ENCODE results near the gene CNIH1.
A peak's percentile ranks its signal among the peaks of the same experiment; 100 is the strongest.
"Not testable (repeated sequence)": the region's sequence is repeated elsewhere in the genome, so short reads cannot be mapped to it uniquely, and the experiment has no call there.

Gene CNIH1

DNA sequence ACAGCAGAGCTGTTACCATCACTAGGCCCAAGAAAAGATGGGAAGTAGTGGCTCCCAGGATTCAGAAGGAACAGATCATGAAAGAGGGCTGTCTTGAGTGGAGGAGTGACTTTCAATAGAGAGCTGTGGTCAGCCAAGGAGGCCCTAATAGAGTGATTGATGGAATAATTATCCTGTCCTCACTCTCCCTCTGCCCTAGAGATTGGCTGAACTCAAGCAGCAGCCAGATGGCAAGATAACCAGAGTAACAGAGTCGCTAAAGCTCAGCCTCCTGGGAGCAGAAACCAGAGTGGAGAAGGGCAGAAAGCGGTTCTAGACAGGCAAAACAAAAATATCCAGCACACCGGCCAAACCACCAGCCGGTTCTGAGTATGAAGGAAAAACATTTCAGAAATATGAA is 24.5 kb upstream of the CNIH1 start:
- DNase-seq = no peak

DNA sequence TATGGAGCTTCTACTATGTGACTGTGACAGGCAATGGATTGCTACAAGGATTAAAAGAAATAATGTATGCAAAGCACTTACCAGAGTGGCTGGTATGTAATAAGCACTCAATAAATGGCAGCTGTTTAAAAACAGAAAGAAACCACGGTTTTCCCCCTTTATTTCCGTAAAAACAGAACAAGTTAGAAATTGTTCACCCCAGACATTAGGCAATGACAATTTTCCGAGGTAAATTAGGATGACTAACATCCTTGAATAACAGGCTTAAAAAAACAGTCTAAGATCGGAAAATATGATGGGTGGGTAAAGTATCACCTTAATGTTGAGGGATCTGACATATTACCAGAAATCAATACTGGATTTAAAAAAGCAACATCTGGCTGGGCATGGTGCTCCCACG is 20.9 kb upstream of the CNIH1 start:
- no peak for DNase-seq

DNA sequence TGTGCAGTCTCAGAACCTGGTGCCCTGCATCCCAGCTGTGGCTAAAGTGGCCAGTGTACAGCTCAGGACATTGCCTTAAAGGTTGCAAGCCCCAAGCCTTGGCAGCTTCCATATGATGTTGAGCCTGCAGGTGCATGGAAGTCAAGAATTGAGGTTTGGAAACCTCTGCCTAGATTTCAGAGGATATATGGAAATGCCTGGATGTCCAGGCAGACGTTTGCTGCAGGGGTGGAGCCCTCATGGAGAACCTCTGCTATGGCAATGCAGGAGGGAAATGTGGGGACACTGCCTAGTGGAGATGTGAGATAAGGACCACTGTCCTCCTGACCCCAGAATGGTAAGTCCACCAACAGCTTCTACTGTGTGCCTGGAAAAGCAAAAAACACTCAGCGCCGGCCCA is 17.9 kb upstream of the CNIH1 start:
- DNase-seq = no peak

DNA sequence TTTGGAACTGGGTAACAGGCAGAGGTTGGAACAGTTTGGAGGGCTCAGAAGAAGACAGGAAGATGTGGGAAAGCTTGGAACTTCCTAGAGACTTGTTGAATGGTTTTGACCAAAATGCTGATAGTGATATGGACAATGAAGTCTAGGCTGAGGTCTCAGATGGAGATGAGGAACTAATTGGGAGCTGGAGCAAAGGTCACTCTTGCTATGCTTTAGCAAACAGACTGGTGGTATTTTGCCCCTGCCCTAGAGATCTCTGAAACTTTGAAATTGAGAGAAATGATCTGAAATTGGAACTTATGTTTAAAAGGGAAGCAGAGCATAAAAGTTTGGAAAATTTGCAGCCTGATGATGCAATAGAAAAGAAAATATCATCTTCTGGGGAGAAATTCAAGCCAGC is 17.4 kb upstream of the CNIH1 start:
- DNase-seq = not testable (repeated sequence)

DNA sequence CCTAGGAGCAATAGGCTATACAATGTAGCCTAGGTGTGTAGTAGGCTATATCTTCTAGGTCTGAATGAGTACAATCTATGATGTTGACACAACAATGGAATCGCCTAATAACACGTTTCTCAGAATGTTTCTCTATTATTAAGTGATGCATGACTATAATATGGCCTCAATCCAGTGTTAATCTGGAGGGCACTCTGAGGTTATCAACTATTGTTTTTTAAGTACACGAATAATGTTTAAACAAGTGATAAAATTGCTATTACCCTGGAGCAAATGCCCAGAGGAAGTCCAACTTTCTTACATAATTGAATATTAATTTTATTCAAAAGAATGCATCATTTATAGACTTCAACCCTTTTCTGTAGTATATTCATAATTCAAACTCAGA is 16.4 kb upstream of the CNIH1 start:
- no peak for DNase-seq

DNA sequence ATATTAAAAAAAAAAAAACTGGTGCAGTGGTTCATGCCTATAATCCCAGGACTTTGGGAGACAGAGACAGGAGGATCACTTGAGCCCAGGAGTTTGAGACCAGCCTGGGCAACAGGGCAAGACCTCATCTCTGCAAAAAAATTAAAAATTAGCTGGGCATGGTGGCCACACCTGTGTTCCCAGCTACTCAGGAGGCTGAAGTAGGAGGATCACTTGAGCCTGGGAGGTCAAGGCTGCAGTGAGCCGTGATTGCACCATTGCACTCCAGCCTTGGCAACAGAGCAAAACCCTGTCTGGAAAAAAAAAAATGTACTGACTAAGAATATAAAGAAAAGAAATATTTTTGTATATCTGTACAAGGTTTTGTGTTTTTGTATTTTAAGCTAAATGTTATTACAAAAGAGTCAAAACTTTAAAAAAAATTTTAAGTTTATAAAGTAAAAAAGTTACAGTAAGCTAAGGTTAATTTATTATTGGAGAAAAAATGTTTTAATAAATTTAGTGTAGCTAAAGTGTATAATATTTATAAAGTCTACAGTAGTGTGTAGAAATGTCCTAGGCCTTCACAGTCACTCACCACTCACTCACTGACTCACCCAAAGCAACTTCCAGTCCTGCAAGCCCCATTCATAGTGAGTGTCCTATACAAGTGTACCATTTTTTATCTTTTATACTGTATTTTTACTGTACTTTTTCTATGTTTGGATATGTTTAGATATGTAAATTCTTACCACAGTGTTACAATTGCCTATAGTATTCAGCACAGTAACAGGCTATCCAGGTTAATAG is 15.8 kb upstream of the CNIH1 start:
- DNase-seq = not testable (repeated sequence)

DNA sequence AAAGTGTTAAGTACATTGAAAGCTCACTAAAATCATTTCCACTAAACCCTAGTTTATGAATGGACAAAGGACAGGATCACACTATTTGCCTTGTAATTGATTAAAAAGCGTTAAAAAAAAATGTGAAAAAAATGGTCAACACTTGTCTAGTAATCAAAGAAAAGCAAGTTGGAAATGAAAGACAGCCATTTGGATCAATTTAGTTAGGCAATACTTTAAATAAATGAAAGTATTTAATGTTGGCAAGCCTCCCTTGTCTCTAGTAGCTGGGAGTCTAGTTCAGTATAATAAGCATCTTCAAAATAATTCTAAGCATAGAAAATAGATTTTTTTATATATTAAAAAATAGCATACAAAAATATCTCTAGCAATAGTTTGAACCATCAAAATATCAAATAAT is 14.2 kb upstream of the CNIH1 start:
- DNase-seq = no peak

DNA sequence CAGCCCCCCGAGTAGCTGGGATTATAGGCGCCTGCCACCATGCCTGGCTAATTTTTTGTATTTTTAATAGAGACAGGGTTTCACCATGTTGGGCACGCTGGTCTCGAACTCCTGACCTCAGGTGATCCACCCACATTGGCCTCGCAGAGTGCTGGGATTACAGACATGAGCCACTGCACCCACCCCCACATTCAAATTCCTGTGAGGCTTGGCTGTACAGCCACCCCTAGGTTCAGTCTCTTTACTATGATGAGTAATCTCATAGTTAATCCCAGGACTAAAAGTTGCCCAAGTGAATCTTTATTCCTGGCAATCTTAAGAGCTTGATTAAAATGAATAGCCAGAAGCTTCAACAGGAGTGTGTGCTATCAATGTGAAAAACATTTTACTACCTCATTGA is 12.8 kb upstream of the CNIH1 start:
- DNase-seq = not testable (repeated sequence)

DNA sequence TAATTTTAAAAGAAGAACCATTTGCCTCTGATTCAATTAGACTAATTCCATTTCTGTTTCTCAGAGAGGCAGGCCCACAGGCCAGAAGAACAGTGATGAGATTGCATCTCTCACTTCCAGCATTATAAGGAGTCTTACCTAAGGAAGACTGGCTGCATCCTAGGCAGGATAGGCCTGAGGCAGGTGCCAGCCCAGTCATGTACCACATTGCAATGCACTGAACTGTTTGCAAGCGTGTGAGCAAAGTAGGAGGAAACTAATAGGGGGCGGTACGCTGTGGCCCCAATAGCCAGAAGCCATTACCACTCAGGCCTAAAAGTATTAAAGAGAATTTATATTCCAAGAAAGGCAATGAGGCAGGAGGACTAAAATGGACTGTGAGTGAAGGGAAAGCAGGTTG is 12.1 kb upstream of the CNIH1 start:
- no peak for DNase-seq

DNA sequence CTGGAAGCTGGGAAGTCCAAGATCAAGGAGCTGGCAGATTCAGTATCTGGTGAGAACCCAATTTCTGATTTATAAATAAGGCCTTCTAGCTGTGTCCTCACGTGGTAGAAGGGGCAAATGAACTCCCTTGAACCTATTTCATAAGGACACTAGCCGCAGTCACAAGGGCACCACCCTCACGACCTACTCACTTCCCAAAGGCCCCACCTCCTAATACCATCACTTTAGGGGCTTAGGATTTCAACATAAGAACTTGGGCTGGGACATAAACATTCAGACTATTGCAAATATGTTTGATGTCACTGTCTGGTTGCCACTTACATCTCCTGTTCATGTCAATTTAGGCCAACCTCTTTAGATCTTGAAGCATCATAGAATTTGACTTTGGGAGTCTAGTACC is 10.8 kb upstream of the CNIH1 start:
- DNase-seq = no peak

DNA sequence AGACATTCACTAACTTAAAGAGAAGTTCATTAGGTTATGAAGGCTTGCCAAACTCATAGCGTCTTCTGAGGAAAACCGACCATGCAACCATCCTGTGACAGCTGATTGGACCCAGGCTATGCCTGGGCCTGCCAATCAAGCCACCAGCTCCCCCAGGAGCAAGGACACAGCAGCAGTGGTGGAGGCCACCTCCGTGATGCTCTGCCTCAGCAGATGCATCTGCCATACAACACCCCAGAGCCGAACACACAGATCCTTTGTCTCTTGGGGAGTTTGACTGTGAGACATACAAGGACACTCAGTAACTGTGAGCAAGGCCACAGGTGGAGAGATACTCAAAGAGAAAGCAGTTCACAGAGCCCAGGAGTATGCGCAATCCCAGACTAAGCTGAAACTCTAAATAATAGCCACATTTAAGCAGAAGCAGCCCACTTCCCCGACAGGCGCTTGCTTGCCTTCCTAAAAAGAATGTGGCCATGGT is 10.0 kb upstream of the CNIH1 start:
- no peak for DNase-seq

DNA sequence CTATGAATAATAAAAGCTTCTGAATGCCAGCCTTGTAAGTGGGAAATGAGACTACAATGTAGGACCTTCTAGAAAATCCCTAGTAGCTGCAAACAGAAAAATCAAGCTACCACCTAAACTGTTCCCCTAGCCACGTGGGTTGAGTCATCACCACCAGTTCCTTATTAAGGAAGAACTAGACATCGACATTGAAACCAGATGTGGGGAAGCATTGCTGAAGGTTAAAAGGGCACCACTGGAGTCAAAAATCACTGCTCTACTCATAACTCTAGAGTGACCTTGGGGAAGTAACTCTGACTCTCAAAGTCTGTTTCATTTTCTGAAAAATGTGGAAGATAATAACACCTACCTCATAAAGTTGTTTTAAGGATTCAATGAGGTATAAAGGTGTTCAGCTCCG is 9.4 kb upstream of the CNIH1 start:
- DNase-seq = no peak

DNA sequence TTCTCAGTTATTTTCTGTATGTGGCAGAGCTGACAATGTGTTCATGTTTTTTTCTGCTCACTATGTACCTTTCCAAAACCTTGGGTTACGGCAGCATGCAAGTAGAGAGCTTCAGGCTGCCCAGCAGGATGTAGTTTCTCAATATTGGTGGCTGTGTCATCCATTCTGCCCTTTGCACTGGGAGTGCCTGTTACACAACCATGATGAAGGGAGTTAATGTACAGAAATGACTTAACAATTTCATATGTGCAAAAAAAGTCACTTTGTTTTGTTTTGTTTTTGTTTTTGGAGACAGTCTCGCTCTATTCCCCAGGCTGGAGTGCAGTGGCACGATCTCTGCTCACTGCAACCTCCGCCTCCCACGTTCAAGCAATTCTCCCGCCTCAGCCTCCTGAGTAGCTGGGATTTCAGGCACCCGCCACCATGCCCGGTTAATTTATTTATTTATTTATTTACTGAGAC is 6.1 kb upstream of the CNIH1 start:
- no peak for DNase-seq

DNA sequence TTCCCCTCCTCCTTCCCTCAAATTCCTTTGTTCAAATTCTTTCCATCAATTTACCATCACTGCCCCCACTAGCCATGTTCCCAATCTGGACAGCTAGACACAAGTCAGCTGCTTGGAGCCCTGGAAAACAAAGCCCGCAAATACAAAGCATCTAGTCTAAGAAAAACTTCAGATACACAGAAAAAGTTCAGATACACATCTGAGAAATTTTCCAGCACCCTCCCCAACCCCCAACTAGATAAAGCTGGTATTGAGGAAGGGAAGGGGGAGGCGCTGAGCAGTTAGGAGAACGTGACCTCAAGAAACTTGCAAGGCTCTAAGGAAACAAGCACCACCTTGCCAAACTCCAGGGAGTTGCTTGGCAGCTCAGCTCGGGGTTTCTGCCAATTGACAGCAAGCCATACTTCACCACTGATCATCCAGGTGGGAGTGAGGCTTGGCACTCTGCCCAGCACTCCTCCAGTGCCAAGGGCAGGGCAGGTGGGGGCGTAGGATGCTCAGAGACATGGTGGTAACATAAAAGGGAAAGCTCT is 5.1 kb upstream of the CNIH1 start:
- DNase-seq = peak; percentile 92

DNA sequence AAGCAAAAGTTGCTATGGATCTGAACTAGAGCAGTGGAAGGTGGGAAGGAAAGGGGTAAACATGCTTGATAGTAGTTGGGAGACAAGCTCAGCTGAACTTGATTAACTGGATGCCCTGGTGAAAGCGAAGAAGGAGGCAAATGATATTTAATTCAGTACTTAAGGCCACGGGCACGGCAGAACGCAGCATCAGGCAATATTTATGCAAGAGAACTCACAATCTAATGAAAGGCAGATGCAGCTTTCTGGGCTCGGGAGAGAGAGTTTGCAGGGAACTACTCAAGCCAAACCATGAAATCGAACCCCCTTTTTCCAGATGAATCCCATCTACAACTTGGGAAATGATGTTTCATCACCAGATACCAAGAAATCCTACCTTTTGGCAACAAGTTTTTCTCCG is 3.5 kb upstream of the CNIH1 start:
- no peak for DNase-seq

DNA sequence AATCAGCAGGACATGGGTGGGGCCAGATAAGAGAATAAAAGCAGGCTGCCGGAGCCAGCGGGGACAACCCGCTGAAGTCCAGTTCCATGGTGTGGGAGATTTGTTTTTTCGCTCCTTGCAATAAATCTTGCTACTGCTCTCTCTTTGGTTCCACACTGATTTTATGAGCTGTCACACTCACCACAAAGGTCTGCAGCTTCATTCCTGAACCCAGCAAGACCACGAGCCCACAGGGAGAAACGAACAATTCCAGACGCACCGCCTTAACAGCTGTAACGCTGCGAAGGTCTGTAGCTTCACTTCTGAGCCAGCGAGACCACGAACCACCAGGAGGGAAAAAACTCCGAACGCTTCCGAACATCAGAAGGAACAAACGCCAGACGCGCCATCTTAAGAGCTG is 2.8 kb upstream of the CNIH1 start:
- no peak for DNase-seq

DNA sequence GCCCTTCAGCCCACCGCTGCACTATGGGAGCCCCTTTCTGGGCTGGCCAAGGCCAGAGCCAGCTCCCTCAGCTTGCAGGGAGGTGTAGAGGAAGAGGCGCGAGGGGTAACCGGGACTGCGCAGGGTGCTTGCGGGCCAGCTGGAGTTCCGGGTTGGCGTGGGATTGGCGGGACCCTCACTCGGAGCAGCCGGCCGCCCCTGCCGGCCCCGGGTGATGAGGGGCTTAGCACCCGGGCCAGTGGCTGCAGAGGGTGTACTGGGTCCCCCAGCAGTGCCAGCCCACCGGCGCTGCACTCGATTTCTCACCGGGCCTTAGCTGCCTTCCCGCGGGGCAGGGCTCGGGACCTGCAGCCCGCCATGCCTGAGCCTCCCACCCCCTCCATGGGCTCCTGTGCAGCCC is 1.8 kb upstream of the CNIH1 start:
- not testable (repeated sequence) for DNase-seq

DNA sequence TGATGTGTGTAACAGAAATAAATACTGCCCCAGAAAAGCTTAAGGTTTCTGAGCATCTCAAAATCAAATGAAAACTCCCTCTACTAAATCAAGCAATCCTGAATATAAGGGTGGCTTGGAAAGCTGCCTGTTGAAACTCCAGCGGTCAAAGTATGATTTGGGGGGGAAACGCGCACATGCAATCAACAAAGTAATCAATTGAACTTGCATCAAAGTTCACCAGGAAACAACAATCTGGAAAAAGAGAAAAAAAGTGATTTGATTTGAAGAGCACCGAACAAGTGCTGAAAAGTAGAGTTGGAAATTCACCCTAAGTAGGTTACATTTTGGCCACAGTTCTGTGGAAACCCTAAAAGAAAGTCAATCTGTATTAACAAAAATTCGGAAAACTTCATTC is 700 bp downstream of the CNIH1 start:
- no peak for DNase-seq

DNA sequence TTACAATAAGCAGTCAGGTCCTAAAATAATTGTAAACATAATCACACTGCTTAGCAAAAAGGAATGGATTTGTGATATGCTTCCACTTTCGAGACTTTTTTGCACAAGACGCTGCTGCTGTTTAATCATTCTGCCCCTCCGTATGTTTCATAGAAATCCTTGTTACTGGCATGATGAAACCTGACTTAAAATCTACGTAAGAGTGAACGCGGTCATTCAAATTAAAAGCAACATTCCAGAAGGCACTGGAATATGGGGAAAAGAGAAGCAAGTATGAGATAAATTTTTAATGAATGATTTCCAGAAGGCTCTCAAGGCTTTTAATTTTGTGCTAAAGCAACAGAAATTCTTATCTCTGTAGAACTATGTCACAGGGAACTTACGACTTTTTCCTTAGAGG is 1.1 kb downstream of the CNIH1 start:
- no peak for DNase-seq

DNA sequence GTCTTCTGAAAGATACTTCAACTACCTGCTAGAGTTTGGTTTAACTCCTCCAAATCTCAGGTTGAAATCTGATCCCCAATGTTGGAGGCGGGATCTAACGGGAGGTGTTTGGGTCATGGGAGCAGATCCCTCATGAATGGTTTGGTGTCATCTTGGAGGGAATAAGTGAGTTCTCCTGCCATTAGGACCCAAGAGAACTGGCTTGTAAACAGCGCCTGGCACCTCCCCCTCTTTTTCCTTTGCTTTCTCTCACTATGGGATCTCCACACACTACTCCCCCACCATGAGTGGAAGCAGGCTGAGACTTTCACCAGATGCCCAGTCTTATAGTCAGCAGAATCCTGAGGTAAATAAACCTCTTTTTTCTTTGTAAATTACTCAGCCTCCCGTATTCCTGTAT is 2.5 kb downstream of the CNIH1 start:
- no peak for DNase-seq

DNA sequence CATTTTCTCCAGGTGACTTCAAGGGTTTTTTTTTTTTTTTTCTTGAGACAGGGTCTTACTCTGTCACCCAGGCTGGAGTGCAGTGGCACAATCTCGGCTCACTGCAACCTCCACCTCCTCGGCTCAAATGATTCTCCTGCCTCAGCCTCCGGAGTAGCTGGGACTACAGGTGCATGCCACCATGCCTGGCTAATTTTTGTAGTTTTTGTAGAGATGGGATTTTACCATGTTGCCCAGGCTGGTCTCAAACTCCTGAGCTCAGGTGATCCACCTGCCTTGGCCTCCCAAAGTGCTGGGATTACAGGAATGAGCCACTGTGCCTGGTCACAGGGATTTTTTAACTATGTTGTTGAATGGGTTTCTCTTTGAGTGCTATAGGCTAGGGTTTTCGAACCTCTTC is 3.2 kb downstream of the CNIH1 start:
- not testable (repeated sequence) for DNase-seq

DNA sequence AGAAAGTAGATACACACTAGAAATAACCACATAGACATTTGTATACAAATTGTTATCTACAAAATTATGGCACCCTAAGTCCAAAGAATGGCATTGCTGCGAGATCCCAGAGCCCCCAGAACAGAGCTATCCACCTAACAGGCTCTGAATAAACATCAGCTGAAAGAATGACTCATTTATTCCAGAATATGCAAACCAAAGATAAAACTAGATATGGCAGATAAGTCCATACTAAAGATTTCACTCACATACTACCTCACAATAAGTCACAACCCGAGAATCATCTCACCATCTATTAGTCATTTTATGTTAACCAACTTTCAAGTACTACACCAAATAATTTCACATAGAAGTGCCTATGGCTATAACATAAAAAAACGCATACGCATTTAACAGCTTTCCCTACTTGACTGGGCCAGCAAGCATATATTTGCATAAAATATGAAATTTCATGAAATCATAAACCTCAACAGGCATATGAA is 5.6 kb downstream of the CNIH1 start:
- DNase-seq = no peak

DNA sequence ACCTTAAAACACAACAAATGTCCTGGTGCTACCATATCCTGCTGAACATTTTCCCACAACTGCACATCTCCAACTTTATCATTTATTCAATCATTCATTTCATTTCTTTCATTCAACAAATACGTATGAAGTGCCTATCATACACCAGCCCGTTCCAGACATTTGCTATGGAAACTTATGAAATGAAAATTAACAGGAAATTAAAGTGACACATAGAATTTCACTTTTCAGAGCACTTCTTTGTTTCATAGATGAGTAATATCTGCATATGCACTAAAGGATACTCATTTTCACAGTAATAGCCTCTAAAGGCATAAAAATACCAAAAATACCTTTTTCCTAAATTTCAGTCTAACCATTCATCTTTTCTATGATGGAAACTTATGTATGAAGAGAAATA is 12.6 kb downstream of the CNIH1 start:
- no peak for DNase-seq

DNA sequence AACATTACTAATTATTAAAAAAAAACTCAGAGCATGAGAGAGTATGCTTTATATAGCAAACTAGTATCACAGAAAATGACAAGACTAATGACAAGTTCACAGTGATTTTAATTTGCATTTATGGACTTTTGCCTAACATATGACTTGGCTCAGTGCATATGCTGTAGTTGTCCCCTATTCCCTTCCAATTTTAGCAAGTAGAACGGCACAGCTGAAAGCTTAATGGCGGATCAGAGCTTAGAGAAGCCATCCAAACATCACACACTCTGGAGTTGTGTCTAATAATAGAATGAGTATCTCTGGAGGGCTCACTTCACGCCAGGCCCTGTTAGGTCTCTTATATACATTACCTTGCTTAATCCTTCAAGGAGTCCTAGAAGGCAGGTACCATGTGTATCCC is 13.3 kb downstream of the CNIH1 start:
- DNase-seq = no peak

Measured in NCI-H1092 (cell line).